HG03060 (cell line): ENCODE data around the gene IKZF3.

ENCODE experiments used
- ATAC-seq: cut with Tn5 transposase; IDR thresholded peaks from one replicate; pipeline ENCODE4 v1.9.1; 2021; ENCODE audit warnings: low read depth, moderate number of reproducible peaks; ENCODE audit not compliant: unreplicated experiment

The IKZF3 gene

GRCh38 chr17:39820987-39821386, 43.1 kb downstream of the IKZF3 start:
- ATAC-seq, result no peak

- no peak for ATAC-seq
These were observed 43.6 kb downstream of the IKZF3 start for GRCh38 chr17:39820541-39820940.

- no peak for ATAC-seq
These were observed 45.6 kb downstream of the IKZF3 start for GRCh38 chr17:39818358-39819000.

GRCh38 chr17:39816272-39816671, 47.8 kb downstream of the IKZF3 start:
- ATAC-seq, result no peak

GRCh38 chr17:39814497-39814896, 49.6 kb downstream of the IKZF3 start:
- no peak for ATAC-seq

- ATAC-seq, result no peak
These were observed 50.5 kb downstream of the IKZF3 start for GRCh38 chr17:39813631-39814030.

- ATAC-seq, result no peak
These were observed 51.6 kb downstream of the IKZF3 start for GRCh38 chr17:39812466-39812865.

- no peak for ATAC-seq
These were observed 53.0 kb downstream of the IKZF3 start for GRCh38 chr17:39810939-39811728.

- no peak for ATAC-seq
These were observed 54.9 kb downstream of the IKZF3 start for GRCh38 chr17:39809221-39809620.

GRCh38 chr17:39808409-39808997, 55.6 kb downstream of the IKZF3 start:
- ATAC-seq, result no peak

- no peak for ATAC-seq
These were observed 59.3 kb downstream of the IKZF3 start for GRCh38 chr17:39804839-39805238.

- no peak for ATAC-seq
These were observed 63.1 kb downstream of the IKZF3 start for GRCh38 chr17:39801055-39801454.

GRCh38 chr17:39800540-39800939, 63.6 kb downstream of the IKZF3 start:
- ATAC-seq, result no peak

- ATAC-seq, result no peak
These were observed 64.7 kb downstream of the IKZF3 start for GRCh38 chr17:39799395-39799794.

- ATAC-seq, result peak; percentile 69
These were observed 69.7 kb downstream of the IKZF3 start for GRCh38 chr17:39794249-39794970.

- no peak for ATAC-seq
These were observed 70.7 kb downstream of the IKZF3 start for GRCh38 chr17:39793301-39793872.

- ATAC-seq, result no peak
These were observed 71.4 kb downstream of the IKZF3 start for GRCh38 chr17:39792526-39793221.

- no peak for ATAC-seq
These were observed 72.8 kb downstream of the IKZF3 start for GRCh38 chr17:39791111-39791992.
